Upper lobe of left lung (tissue), 4 donors: Measurements from ENCODE around the gene CERS3.
"Not testable (repeated sequence)": the region's sequence is repeated elsewhere in the genome, so short reads cannot be mapped to it uniquely, and the experiment has no call there.

Experiments
- POLR2A ChIP-seq, 4 donors: fragments of 450-650 bp; IDR thresholded peaks; one replicate each; pipeline ENCODE4 v1.5.1; 2016 to 2017; ENCODE audit warnings: antibody characterized with exemption in 4 of 4, mild to moderate bottlenecking in 2 of 4
- POLR2AphosphoS5 ChIP-seq, 2 donors: sonication (generic); formaldehyde crosslinking; IDR thresholded peaks; one replicate each; pipeline ENCODE4 v1.5.1; 2017; ENCODE audit warnings: antibody characterized with exemption in 2 of 2
- TF ChIP-seq, protein P1 (sequence below), 6 experiments: fragments of 450-650 bp in 4 of 6; fragments of 200-600 bp in 2 of 6; sonication (generic) in 2 of 6; IDR thresholded peaks; one replicate each; pipeline ENCODE4 v1.5.1; 2016 to 2019; ENCODE audit warnings: antibody characterized with exemption in 6 of 6

- TF ChIP-seq, protein P1, sequence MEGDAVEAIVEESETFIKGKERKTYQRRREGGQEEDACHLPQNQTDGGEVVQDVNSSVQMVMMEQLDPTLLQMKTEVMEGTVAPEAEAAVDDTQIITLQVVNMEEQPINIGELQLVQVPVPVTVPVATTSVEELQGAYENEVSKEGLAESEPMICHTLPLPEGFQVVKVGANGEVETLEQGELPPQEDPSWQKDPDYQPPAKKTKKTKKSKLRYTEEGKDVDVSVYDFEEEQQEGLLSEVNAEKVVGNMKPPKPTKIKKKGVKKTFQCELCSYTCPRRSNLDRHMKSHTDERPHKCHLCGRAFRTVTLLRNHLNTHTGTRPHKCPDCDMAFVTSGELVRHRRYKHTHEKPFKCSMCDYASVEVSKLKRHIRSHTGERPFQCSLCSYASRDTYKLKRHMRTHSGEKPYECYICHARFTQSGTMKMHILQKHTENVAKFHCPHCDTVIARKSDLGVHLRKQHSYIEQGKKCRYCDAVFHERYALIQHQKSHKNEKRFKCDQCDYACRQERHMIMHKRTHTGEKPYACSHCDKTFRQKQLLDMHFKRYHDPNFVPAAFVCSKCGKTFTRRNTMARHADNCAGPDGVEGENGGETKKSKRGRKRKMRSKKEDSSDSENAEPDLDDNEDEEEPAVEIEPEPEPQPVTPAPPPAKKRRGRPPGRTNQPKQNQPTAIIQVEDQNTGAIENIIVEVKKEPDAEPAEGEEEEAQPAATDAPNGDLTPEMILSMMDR (IDR thresholded peaks at IDR 0.05) = not testable (repeated sequence)
- not testable (repeated sequence) for TF ChIP-seq POLR2AphosphoS5, POLR2A (IDR thresholded peaks at IDR 0.05)
Observed at GRCh38 chr15:100441063-100441462, 87.7 kb downstream of the CERS3 start.
